WTC11 (cell line): ENCODE data around the gene CLNK.

ENCODE experiments used
- ATF1 ChIP-seq: sonication (generic); formaldehyde crosslinking; IDR thresholded peaks from 2 replicates; pipeline ENCODE4 v1.8.1; 2023; ENCODE audit warnings: mild to moderate bottlenecking, moderate library complexity, missing genetic modification reagents
- CTCF ChIP-seq: fragments of 200-600 bp; IDR thresholded peaks from 2 replicates; pipeline ENCODE4 v1.8.0; 2022; ENCODE audit warnings: antibody characterized with exemption
- E2F1 ChIP-seq: sonication (generic); formaldehyde crosslinking; IDR thresholded peaks from 2 replicates; pipeline ENCODE4 v1.8.0; 2022; ENCODE audit warnings: mild to moderate bottlenecking, missing genetic modification reagents
- JUN ChIP-seq: sonication (generic); formaldehyde crosslinking; IDR thresholded peaks from 2 replicates; pipeline ENCODE4 v1.8.0; 2023; ENCODE audit warnings: mild to moderate bottlenecking, missing genetic modification reagents
- MXD4 ChIP-seq: fragments of 250-450 bp; sonication (Bioruptor Pico); IDR thresholded peaks from 2 replicates; pipeline ENCODE4 v1.8.0; 2021; ENCODE audit warnings: mild to moderate bottlenecking, moderate library complexity, borderline replicate concordance
- MYBL2 ChIP-seq: sonication (generic); formaldehyde crosslinking; IDR thresholded peaks from 2 replicates; pipeline ENCODE4 v1.8.1; 2023; ENCODE audit warnings: mild to moderate bottlenecking, moderate library complexity, missing genetic modification reagents
- TF ChIP-seq, protein P1 (sequence below): sonication (generic); formaldehyde crosslinking; IDR thresholded peaks from 2 replicates; pipeline ENCODE4 v1.8.1; 2023; ENCODE audit warnings: mild to moderate bottlenecking, missing genetic modification reagents, moderate library complexity
- TF ChIP-seq, protein P2 (sequence below): sonication (generic); formaldehyde crosslinking; IDR thresholded peaks from 2 replicates; pipeline ENCODE4 v1.8.1; 2022; ENCODE audit warnings: low read depth, mild to moderate bottlenecking, moderate library complexity, missing genetic modification reagents, borderline replicate concordance
- TF ChIP-seq, protein P3 (sequence below): sonication (generic); formaldehyde crosslinking; conservative IDR thresholded peaks from 2 replicates; pipeline ENCODE4 v1.8.1; 2023; ENCODE audit warnings: mild to moderate bottlenecking, low read depth, missing genetic modification reagents, moderate library complexity

GRCh38 chr4:10732235-10732913 is 47.8 kb upstream of the CLNK start:
- no peak for TF ChIP-seq MXD4
- no peak for TF ChIP-seq CTCF
- no peak for TF ChIP-seq E2F1 (CRISPR knock-in tag)
- no peak for TF ChIP-seq ATF1 (CRISPR knock-in tag)
- no peak for TF ChIP-seq JUN (CRISPR knock-in tag)
- TF ChIP-seq, protein P1, sequence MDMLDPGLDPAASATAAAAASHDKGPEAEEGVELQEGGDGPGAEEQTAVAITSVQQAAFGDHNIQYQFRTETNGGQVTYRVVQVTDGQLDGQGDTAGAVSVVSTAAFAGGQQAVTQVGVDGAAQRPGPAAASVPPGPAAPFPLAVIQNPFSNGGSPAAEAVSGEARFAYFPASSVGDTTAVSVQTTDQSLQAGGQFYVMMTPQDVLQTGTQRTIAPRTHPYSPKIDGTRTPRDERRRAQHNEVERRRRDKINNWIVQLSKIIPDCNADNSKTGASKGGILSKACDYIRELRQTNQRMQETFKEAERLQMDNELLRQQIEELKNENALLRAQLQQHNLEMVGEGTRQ (CRISPR knock-in tag), result no peak
- TF ChIP-seq, protein P2, sequence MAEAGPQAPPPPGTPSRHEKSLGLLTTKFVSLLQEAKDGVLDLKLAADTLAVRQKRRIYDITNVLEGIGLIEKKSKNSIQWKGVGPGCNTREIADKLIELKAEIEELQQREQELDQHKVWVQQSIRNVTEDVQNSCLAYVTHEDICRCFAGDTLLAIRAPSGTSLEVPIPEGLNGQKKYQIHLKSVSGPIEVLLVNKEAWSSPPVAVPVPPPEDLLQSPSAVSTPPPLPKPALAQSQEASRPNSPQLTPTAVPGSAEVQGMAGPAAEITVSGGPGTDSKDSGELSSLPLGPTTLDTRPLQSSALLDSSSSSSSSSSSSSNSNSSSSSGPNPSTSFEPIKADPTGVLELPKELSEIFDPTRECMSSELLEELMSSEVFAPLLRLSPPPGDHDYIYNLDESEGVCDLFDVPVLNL (CRISPR knock-in tag), result no peak
- TF ChIP-seq, protein P3, sequence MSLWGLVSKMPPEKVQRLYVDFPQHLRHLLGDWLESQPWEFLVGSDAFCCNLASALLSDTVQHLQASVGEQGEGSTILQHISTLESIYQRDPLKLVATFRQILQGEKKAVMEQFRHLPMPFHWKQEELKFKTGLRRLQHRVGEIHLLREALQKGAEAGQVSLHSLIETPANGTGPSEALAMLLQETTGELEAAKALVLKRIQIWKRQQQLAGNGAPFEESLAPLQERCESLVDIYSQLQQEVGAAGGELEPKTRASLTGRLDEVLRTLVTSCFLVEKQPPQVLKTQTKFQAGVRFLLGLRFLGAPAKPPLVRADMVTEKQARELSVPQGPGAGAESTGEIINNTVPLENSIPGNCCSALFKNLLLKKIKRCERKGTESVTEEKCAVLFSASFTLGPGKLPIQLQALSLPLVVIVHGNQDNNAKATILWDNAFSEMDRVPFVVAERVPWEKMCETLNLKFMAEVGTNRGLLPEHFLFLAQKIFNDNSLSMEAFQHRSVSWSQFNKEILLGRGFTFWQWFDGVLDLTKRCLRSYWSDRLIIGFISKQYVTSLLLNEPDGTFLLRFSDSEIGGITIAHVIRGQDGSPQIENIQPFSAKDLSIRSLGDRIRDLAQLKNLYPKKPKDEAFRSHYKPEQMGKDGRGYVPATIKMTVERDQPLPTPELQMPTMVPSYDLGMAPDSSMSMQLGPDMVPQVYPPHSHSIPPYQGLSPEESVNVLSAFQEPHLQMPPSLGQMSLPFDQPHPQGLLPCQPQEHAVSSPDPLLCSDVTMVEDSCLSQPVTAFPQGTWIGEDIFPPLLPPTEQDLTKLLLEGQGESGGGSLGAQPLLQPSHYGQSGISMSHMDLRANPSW (CRISPR knock-in tag), result no peak
- no peak for TF ChIP-seq MYBL2 (CRISPR knock-in tag)
